ENCODE data around the gene CTNND2. TPM values are rescaled to one million over a fixed set of nuclear protein-coding genes. Genes with fewer than 3 reads are reported as not detected.

Gene CTNND2
- total and polyA plus RNA-seq, 8 donors = 9.2 to 62.8 (median 43.7) TPM

GRCh38 chr5:11692636-11693035, 211.6 kb downstream of the CTNND2 start:
- 95 to 99% methylated on average over 7 of the region's 7 CpGs for WGBS, 2 donors
- TF ChIP-seq, protein P1, sequence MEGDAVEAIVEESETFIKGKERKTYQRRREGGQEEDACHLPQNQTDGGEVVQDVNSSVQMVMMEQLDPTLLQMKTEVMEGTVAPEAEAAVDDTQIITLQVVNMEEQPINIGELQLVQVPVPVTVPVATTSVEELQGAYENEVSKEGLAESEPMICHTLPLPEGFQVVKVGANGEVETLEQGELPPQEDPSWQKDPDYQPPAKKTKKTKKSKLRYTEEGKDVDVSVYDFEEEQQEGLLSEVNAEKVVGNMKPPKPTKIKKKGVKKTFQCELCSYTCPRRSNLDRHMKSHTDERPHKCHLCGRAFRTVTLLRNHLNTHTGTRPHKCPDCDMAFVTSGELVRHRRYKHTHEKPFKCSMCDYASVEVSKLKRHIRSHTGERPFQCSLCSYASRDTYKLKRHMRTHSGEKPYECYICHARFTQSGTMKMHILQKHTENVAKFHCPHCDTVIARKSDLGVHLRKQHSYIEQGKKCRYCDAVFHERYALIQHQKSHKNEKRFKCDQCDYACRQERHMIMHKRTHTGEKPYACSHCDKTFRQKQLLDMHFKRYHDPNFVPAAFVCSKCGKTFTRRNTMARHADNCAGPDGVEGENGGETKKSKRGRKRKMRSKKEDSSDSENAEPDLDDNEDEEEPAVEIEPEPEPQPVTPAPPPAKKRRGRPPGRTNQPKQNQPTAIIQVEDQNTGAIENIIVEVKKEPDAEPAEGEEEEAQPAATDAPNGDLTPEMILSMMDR (IDR thresholded peaks at IDR 0.05) = no peak
- intact Hi-C loops (cut with DNase I) = no loop called here
- ATAC-seq (no peak), FAIRE-seq (no peak), DNase-seq (no peak)
- Histone ChIP-seq H3K36me3 (no peaks in the 10 kb centered on the region), H3K27ac (no peak overlapping the region), H3K4me1 (no peaks in the 10 kb centered on the region), H3K27me3 (no peaks in the 10 kb centered on the region), H3K9me3 (no peaks in the 10 kb centered on the region), H3K4me3 (no peak overlapping the region)

- FAIRE-seq = no peak
These were observed 216.7 kb downstream of the CTNND2 start for GRCh38 chr5:11687498-11687897.

GRCh38 chr5:11684607-11685006, 219.6 kb downstream of the CTNND2 start:
- H3K9me3 ChIP-seq = no peaks in the 10 kb centered on the region
- ATAC-seq (peak in 2 of 4 donors; percentile 20 to 30), DNase-seq (no peak), FAIRE-seq (no peak)
- WGBS, 2 donors = 84 to 88% methylated on average over 2 of the region's 2 CpGs
- TF ChIP-seq, protein P1 (IDR thresholded peaks at IDR 0.05) = no peak
- no peaks in the 10 kb centered on the region for H3K27me3 ChIP-seq
- no peak overlapping the region for H3K27ac ChIP-seq
- no peaks in the 10 kb centered on the region for H3K4me1 ChIP-seq
- intact Hi-C loops (cut with DNase I) = no loop called here
- H3K4me3 ChIP-seq = no peak overlapping the region
- no peaks in the 10 kb centered on the region for H3K36me3 ChIP-seq

More at GRCh38 chr5:11687498-11687897, 216.7 kb downstream of the CTNND2 start:
- DNase-seq (no peak), ATAC-seq (no peak)
- TF ChIP-seq, protein P1 (IDR thresholded peaks at IDR 0.05) = no peak
- 91% methylated on average over 1 of the region's 1 CpG for WGBS, 2 donors
- no peaks in the 10 kb centered on the region for H3K4me1 ChIP-seq
- H3K4me3 ChIP-seq = no peak overlapping the region
- H3K27ac ChIP-seq = no peak overlapping the region
- H3K36me3 ChIP-seq = no peaks in the 10 kb centered on the region
- intact Hi-C loops (cut with DNase I) = no loop called here
- H3K27me3 ChIP-seq = no peaks in the 10 kb centered on the region
- H3K9me3 ChIP-seq = no peaks in the 10 kb centered on the region

GRCh38 chr5:11683666-11684065, 220.6 kb downstream of the CTNND2 start:
- Histone ChIP-seq H3K27me3 (no peaks in the 10 kb centered on the region), H3K27ac (no peak overlapping the region), H3K9me3 (no peaks in the 10 kb centered on the region), H3K36me3 (no peaks in the 10 kb centered on the region), H3K4me1 (no peaks in the 10 kb centered on the region), H3K4me3 (no peak overlapping the region)
- FAIRE-seq (no peak), DNase-seq (peak in 3 of 6 donors; percentile 7 to 47 (median 33)), ATAC-seq (peak in 2 of 4 donors; percentile 70 to 81)
- 88 to 96% methylated on average over 2 of the region's 2 CpGs for WGBS, 2 donors
- intact Hi-C loops (cut with DNase I) = no loop called here
- TF ChIP-seq, protein P1 (IDR thresholded peaks at IDR 0.05) = no peak

- WGBS, 2 donors = 77 to 80% methylated on average over 4 of the region's 4 CpGs
- no peaks in the 10 kb centered on the region for H3K4me1 ChIP-seq
- no peak overlapping the region for H3K27ac ChIP-seq
- intact Hi-C loops (cut with DNase I) = no loop called here
- no peak for DNase-seq
- H3K4me3 ChIP-seq = no peak overlapping the region
- ATAC-seq = no peak
- H3K36me3 ChIP-seq = no peaks in the 10 kb centered on the region
- no peaks in the 10 kb centered on the region for H3K9me3 ChIP-seq
- H3K27me3 ChIP-seq = no peaks in the 10 kb centered on the region
- TF ChIP-seq, protein P1 (IDR thresholded peaks at IDR 0.05) = no peak
- no peak for FAIRE-seq
These were observed 222.4 kb downstream of the CTNND2 start for GRCh38 chr5:11681796-11682195.
